HG02642 (cell line): ENCODE data around the gene GALNS.

Experiments
- ATAC-seq: cut with Tn5 transposase; IDR thresholded peaks from one replicate; pipeline ENCODE4 v1.9.1; 2021; ENCODE audit warnings: mild to moderate bottlenecking; ENCODE audit not compliant: unreplicated experiment, poor library complexity

Gene GALNS

DNA sequence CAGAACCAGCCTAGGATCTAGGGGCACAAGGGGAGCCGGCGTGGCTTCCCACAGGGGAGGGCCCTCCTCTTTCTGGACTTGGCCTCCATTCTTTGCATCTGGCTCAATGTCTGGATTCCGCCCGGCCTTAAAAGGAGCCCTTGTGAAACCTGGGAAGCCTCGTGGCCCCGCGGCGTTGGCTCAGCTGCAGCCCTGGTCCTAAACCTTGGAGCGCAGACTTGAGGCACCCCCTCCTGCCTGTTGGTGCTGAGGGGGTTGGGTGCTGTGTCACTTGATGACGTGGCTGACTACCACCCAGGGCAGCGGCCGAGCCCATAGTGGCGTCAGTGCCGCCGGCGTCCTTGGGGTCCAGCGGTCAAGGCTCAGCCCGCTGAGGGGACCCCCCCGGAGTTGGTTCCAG lies 4.6 kb upstream of the GALNS start:
- no peak for ATAC-seq

DNA sequence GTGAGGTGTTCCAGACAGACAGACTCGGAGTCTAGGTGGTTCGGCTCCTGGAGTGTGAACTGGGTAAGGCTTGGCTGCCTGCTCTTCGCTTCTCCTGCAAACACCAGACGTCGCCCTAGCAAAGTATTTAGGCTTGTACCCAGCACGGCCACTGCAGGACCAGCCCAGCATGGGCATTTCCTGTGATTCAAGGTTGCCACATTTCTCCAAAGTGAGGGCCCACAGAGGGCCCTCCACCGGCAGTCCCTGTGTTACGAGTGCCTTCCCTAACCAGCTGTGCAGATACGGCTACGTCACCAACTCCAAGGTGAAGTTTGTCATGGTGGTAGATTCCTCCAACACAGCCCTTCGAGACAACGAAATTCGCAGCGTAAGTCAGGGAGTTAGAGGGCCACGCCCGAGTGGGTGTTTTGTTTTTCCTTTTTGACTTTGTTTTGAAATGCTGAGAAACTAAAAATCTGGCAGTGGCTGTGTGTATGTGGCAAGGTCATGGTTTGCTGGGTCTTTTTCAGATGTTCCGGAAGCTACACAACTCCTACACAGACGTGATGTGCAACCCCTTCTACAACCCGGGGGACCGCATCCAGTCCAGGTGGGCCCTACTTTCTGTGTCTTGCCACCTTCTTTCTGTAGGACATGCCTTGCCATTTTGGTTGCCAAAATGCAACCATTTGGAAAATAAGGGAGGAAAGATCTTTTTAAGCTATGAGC lies 2.8 kb upstream of the GALNS start:
- ATAC-seq = no peak

DNA sequence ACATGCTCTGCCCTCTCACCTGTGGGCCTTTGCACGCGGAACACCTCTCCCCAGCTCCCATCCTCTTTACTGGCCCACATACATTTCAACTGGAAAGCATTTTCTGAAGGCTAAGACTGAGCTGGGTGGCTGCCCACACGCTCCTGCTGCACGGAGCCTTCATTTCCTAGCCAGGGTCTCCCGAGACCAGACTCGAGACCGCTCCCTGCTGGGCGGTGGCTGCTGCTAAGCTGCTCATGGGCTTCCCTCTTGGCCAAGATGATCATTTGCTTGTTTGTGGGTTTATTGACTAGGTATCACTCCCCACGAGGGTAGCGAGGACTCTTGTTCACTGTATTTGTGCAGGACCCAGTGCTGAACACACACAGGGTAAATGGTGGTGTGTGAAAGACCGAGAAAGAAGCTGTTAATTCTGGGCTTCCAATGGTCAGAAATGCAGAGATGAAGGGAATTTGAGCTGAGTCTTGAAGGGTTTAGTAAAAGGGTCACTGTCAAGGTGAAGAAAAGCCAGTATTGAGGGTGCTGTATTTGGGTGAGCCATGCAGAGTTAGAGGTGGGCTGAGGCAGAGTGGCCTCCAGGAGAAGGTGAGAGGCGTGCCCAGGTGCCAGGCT lies 1.1 kb upstream of the GALNS start:
- ATAC-seq = peak; percentile 31

GRCh38 chr16:88856122-88856827 lies 472 bp downstream of the GALNS start:
- ATAC-seq = no peak

DNA sequence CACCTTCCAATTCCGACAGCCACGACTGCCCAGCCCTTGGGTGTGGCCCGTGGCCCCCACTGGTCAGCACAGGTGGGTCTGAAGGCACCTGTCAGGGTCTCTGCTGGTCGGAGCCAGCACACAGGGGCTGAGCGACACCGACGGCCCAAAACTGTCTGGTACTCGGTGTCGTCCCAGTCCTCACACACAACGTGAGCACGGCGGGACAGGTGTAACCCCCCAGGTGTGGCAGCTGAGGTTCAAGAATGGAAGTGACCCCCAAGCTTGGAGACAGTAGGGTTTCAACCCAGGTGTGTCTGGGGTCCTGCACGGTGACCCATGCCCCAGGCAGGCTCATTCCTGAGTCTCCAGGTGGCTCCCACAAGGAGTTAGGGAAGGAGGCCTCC lies 1.0 kb downstream of the GALNS start:
- no peak for ATAC-seq

GRCh38 chr16:88855176-88855575 lies 1.6 kb downstream of the GALNS start:
- no peak for ATAC-seq

DNA sequence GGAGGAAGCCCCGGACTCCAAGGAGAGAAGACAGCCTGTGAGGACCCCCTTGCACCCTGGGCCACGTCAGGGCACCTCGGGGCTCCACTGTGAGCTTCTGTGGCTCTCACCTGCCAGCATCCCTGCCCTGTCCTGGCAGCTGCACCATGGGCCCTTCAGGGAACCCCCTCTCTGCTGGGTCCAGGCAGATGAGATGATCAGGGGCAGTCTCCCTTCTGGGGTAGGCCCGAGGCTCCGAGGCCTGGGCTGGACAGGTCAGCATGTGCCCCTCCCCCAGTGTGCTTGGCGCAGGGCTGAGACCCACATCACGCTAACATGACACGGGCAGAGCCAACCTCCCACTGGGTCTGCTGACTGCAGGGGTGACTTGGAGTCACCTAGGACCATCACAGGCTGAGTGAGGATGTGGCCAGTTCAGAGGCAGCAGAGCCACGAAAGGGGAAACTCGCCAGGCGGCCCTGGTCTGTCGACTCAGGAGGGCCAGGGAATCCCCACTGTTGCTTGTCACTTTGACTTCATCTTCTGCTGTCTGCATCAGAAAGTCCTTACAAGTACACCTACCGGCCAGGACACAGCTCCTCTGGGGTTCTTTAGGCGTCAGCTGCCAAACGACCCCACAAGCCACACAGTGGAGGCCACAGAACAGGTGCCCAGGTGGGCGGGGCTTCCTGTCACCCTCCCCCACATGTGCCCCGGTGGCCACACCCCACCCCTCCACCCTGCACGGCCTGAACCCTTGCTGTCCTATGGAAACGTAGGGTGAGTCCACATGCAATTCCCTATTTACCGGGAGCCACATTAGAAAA lies 2.2 kb downstream of the GALNS start:
- ATAC-seq = no peak

DNA sequence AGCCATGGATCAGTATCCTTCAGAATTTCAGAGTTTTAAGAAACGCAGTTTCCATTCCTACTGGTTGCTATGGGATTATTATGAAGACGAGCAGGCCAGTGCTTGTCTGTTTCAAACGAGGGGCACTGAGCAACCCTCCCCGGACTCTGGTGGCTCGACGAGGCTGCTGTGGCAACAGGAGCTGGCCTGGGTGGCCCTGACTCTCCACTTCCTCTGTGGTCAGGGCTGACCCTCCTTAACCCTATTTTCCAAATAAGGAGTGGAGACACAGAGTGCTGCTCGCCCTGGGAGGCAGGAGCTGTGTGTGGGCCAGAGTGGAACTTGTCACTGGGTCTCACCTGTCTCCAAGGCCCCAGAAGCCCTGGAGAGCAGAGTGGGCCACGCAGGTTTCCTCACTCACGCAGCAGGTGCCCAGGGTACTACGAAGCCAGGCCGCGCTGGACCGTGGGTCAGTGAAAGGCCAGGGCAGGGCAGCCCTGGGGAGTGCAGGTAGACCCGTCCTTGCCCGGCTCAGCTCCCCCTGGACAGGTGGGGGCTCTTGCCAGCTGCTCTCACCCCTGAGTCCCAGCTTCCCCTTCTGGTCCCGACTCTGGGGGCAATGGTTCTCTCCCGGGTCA lies 3.3 kb downstream of the GALNS start:
- ATAC-seq = no peak

- no peak for ATAC-seq
Observed at GRCh38 chr16:88851616-88852015, 5.1 kb downstream of the GALNS start.

DNA sequence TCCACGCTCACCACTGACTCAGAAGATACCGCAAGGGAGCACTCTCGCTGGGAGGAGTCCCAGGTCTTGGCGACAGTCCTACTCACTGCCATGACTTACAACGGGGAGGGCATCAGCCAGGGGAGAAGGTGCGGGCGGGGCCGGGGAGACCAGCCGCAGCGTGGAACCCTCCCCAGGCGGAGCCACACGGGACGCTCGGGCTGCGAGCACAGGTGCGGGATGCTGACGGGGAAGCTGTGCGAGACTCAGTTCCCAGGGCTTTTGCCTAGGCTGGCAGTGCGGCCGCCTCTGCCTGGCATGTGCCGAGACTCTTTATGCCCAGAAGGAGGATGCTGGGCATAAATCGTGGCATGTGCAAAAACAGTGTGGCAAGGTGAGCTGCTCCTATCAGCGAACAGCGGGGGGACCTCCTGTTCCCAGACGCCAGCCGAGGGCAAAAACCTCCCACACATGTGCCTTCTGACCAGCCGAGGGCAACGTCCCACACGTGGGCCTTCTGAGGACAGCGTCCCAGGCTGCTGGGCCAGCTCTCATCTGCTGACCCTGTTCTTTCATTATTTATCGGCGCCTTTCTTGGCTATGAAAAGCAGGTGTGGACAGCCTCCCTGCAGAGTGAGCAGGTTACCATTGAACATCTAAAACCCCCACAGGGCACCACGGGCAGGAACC lies 6.1 kb downstream of the GALNS start:
- ATAC-seq = no peak

DNA sequence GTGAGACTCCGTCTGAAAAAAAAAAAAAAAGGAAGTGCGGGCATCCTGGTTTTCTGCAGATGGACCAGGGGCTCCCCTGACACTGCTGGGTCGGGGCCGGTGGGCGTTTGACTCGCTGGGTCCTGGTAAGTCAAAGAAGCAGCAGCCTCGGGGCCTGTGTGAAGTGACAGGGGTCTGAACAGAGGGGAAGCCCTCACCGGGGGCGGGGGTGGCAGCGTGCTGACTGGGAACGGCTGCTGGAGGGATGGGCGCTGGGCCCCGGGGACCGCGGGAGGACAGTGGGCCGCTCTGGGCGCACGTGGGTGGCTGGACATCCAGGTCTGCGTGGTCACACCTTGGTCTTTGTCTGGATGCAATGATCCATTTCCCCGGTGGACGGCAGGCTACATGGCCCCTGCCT lies 8.2 kb downstream of the GALNS start:
- ATAC-seq = no peak

- no peak for ATAC-seq
Observed at GRCh38 chr16:88847654-88848053, 9.1 kb downstream of the GALNS start.

DNA sequence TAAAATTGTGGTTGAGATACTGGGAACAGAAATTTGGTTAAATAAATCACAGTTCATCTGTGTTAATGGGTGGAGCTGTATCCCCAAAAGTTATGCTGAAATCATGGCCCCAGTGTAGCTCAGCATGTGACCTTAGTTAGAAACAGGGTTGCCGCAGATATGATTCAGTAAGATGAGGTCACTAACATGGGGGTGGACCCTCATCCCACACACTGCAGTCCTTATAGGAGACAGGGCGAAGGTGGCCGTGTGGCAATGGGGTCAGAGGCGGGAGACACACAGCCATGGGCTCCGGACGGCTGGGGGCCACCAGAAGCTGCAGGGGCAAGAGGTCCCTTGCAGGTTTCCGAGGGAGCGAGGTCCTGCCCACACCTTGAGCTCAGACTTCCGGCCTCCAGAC lies 10.7 kb downstream of the GALNS start:
- ATAC-seq = no peak

GRCh38 chr16:88844419-88845036 lies 12.2 kb downstream of the GALNS start:
- ATAC-seq = no peak

- no peak for ATAC-seq
Observed at GRCh38 chr16:88843256-88843655, 13.5 kb downstream of the GALNS start.

- no peak for ATAC-seq
Observed at GRCh38 chr16:88842806-88843205, 13.9 kb downstream of the GALNS start.

DNA sequence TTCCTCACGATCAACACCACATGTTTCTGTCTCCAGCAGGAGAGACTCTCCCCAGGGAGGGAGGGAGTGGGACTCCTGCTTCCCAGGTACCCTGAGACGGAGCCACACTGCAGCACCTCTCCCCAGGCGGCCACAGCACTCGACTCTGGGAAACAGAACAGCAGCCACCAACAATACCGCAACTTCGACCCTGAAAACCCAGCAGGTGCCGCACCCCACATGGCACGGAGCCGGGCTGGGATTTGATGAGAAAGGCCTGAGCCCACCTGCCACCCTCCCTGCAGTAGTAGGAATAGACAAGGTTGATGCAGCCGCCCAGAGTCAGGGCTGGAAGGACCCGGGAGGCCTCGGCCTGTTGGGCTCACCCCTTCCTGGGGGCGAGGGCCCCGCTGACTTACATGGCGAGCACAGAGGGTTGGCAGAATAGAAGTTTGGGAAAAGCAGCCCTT lies 14.4 kb downstream of the GALNS start:
- ATAC-seq = no peak

- no peak for ATAC-seq
Observed at GRCh38 chr16:88841521-88842307, 15.0 kb downstream of the GALNS start.
